Measurements from ENCODE around the gene TSGA10IP. TPM values are rescaled to one million over a fixed set of nuclear protein-coding genes. Genes with fewer than 3 reads are reported as not detected.

TSGA10IP gene
- total RNA-seq, 1 donor from 2014 or later: not detected

DNA sequence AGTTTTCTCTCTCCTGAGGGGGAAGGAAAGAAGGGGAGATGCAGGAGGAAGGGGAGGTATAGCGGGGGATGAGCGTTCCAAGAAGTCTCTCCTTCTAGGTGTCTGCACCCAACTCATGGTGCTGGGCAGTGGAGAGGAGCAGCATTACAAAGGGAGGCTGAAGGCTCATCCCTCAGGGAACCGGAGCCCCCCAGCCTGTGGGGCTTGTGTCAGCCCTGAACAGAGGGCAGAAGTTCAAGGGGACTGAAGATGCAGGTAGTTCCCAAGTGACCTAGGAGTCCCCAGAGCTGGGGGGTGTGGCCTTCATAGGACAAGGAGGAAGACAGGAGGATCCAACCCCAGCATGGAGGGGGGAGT, 28.2 kb upstream of the TSGA10IP start:
- H3K4me1 ChIP-seq (ENCODE audit: control insufficient read depth in 3 of 3, insufficient read depth in 3 of 3, low read length in 3 of 3): peaks cover 56 to 68% (median 57%) of the 10 kb centered on the region in 3 donors
- peak overlapping the region; percentile 82 to 96 (median 90) for H3K4me3 ChIP-seq (ENCODE audit: low read length in 3 of 3)
- H3K27ac ChIP-seq (ENCODE audit: low read depth, low read length): peak overlapping the region; percentile 97
- peaks cover 3 to 19% (median 12%) of the 10 kb centered on the region in 3 donors for H3K36me3 ChIP-seq (ENCODE audit: control insufficient read depth in 3 of 3, insufficient read depth in 3 of 3, low read length in 3 of 3)
- peak overlapping the region; percentile 19 to 98 (median 61) for H3K9ac ChIP-seq (ENCODE audit: low read depth in 1 of 3, low read length in 3 of 3)
- H3K27me3 ChIP-seq (ENCODE audit: control insufficient read depth in 3 of 3, insufficient read depth in 3 of 3, low read length in 3 of 3): peaks cover 0 to 3% (median 0%) of the 10 kb centered on the region in 3 donors
- no peaks in the 10 kb centered on the region for H3K9me3 ChIP-seq (ENCODE audit: control insufficient read depth in 3 of 3, low read length in 3 of 3)

DNA sequence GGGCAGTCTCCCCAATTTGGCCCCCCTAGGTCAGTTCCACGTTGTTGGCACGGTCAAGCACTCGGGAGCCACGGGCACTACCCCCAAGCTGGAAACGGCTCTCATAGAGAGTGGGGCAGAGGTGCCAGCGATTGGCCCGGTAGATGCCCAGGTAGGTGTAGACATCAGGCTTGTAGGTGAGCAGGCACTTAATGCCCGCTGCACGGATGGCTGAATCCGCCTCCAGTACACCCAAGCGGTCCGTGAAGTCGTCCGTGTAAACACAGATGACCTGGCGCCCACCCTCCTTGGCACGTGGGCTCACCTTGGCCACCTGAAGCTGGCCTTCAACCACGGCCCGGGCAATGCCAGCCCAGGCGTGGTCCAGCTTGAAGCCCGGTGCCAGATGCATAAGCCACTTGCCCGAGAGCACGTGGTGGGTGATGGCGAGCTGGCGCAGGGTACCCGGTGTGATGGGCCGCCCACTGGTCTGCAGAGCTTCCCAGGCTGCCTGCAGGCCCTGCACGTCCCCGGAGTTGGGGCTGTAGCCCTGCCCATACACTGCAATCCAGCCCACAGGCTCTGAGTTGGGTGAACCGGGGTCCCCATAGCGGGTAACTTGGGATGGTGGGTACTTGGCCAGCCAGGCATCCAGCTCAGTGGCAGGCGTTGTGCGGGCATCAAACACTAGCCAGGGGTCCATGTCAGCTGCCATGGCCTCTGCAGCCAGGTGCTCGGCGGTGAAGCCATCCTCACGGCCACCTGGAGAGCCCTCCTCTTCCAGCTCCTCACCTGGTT, 27.7 kb upstream of the TSGA10IP start:
- H3K27ac ChIP-seq (ENCODE audit: low read depth, low read length): peak overlapping the region; percentile 97
- peaks cover 51 to 63% (median 53%) of the 10 kb centered on the region in 3 donors for H3K4me1 ChIP-seq (ENCODE audit: control insufficient read depth in 3 of 3, insufficient read depth in 3 of 3, low read length in 3 of 3)
- peaks cover 6 to 23% (median 18%) of the 10 kb centered on the region in 3 donors for H3K36me3 ChIP-seq (ENCODE audit: control insufficient read depth in 3 of 3, insufficient read depth in 3 of 3, low read length in 3 of 3)

DNA sequence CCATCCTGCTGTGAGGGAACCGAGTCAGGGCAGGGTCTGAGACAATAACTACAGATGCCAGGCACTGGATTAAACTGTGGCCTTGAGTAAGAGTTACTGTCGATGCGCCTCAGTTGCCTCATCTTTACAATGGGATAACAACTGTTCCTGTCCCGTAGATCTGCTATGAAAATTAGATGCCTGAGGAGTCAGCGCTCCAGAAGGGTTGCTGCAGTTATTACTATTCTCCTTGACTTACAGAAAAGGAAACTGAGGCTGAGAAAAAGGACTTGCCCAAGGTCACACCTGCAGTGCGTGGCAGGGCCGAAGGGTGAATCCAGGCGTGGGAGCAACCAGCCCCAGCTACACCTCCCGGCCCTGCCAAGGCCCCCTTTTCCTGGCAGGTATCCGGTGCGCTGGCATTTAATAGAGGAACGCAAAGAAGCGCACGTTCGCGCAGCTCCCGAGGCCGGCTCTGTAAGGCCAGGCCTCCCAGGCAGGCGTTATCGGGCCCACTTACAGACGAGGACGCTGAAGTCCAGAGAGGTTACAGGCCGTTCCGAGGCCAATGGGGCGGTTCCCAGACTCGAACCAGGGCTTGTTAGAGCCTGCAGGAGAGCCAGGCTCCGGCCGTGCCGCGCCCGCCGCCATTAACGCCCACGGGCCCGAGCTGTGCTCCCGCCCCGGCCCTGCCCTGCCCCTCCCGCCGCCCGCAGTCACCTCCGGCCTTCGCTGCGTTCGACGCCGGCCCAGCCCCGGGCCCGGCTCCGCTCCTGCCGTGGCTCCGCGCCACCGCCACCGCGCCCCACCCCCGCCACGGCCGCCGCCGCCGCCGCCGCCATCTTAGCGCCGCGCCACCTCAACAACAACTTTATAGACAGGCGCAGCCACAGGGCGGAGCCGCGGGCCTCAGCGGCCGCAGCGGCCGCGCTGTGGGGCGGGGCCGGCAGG, 26.8 kb upstream of the TSGA10IP start, which contains the start of gene C11orf68:
C11orf68 (minus strand) TSS at position 852 of the 930 bp plus-strand sequence; CDS start at position 821, 31 bp downstream.
- Histone ChIP-seq H3K27ac (ENCODE audit: low read depth, low read length) (peak within 1 kb of the TSS; percentile 97), H3K4me3 (ENCODE audit: low read length in 3 of 3) (peak within 1 kb of the TSS; percentile 82 to 96 (median 90)), H3K27me3 (ENCODE audit: control insufficient read depth in 3 of 3, insufficient read depth in 3 of 3, low read length in 3 of 3) (no peaks in the 10 kb centered on the region), H3K9ac (ENCODE audit: low read depth in 1 of 3, low read length in 3 of 3) (peak within 1 kb of the TSS; percentile 96 to 99 (median 98)), H3K4me1 (ENCODE audit: control insufficient read depth in 3 of 3, insufficient read depth in 3 of 3, low read length in 3 of 3) (peaks cover 50 to 55% (median 52%) of the 10 kb centered on the region in 3 donors), H3K9me3 (ENCODE audit: control insufficient read depth in 3 of 3, low read length in 3 of 3) (no peaks in the 10 kb centered on the region), H3K36me3 (ENCODE audit: control insufficient read depth in 3 of 3, insufficient read depth in 3 of 3, low read length in 3 of 3) (peaks cover 9 to 26% (median 26%) of the 10 kb centered on the region in 3 donors)

More for the DNA sequence above, 27.7 kb upstream of the TSGA10IP start:
- Histone ChIP-seq H3K9ac (ENCODE audit: low read depth in 1 of 3, low read length in 3 of 3) (peak overlapping the region; percentile 96 to 99 (median 98)), H3K27me3 (ENCODE audit: control insufficient read depth in 3 of 3, insufficient read depth in 3 of 3, low read length in 3 of 3) (no peaks in the 10 kb centered on the region), H3K4me3 (ENCODE audit: low read length in 3 of 3) (peak overlapping the region; percentile 82 to 96 (median 90)), H3K9me3 (ENCODE audit: control insufficient read depth in 3 of 3, low read length in 3 of 3) (no peaks in the 10 kb centered on the region)

DNA sequence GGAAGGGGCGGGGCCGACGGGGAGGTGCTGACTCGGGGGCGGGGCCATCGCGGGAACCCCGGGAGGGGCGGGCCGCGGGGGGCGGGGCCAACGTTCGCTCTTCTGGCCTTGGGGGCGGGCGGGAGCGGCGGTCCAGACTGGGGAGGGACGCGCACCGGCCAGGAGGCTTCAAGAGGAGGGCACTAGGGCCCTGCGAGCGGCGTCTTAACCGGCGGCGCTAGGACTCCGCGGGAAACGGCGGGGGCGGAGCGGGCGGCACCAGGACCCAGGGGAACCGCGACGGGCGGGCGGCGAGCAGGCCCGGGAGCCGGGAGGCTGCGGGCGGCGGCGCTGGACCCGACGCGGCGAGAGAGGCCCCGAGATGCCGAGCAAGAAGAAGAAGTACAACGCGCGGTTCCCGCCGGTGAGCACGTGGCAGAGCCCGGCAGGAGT, 26.1 kb upstream of the TSGA10IP start, which contains the start of gene DRAP1:
DRAP1 (plus strand) TSS at position 286 of the 432 bp plus-strand sequence; CDS start at position 362, 76 bp downstream.
- Histone ChIP-seq H3K4me3 (ENCODE audit: low read length in 3 of 3) (peak within 1 kb of the TSS; percentile 82 to 96 (median 90)), H3K27ac (ENCODE audit: low read depth, low read length) (peak within 1 kb of the TSS; percentile 97), H3K27me3 (ENCODE audit: control insufficient read depth in 3 of 3, insufficient read depth in 3 of 3, low read length in 3 of 3) (no peaks in the 10 kb centered on the region), H3K4me1 (ENCODE audit: control insufficient read depth in 3 of 3, insufficient read depth in 3 of 3, low read length in 3 of 3) (peaks cover 50 to 55% (median 52%) of the 10 kb centered on the region in 3 donors), H3K9me3 (ENCODE audit: control insufficient read depth in 3 of 3, low read length in 3 of 3) (no peaks in the 10 kb centered on the region), H3K9ac (ENCODE audit: low read depth in 1 of 3, low read length in 3 of 3) (peak within 1 kb of the TSS; percentile 96 to 99 (median 98)), H3K36me3 (ENCODE audit: control insufficient read depth in 3 of 3, insufficient read depth in 3 of 3, low read length in 3 of 3) (peaks cover 9 to 26% (median 26%) of the 10 kb centered on the region in 3 donors)

DNA sequence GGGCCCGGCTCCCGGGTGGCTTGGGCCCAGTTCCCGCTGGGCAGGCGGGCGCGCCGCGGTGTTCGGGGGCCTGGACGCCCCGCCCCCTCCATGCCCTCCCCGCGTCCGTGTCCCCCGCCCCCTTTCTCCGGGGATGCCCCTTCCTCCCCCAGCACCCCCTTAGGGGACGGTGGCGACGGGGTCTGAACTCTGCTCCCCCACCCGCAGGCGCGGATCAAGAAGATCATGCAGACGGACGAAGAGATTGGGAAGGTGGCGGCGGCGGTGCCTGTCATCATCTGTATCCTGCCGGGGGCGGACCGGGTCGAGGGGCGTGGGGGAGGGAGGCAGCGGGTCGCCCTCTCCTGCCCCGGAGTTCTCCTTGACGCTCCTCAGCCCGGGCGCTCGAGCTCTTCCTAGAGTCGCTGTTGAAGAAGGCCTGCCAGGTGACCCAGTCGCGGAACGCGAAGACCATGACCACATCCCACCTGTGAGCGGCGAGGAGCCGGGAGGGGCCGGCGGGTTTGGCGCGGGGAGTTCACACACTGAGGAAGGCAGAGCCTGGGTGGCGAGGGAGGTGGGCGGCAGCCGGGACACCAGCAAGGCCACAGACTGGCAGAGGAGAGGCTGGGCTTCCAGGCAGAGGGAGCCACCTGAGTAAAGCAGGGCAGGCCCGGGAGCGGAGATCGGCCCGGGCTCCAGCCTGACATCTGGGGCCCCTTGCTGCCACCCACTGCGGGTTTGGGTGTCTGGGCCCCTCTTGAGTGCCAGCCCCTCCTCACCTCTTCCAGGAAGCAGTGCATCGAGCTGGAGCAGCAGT, 25.5 kb upstream of the TSGA10IP start:
- H3K9me3 ChIP-seq (ENCODE audit: control insufficient read depth in 3 of 3, low read length in 3 of 3): no peaks in the 10 kb centered on the region

DNA sequence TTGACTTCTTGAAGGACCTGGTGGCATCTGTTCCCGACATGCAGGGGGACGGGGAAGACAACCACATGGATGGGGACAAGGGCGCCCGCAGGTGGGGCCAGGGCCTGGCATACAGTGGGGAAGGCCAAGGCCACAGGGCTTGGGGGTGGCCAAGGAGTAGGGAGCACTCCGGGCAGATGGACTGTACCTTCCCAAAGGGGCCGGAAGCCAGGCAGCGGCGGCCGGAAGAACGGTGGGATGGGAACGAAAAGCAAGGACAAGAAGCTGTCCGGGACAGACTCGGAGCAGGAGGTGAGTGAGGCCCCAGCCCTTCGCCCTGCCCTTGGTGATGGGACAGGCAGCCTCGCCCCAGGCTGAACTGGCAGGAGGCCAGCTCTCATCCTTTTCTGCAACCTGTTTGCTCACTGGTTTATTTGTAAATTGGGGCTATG, 24.9 kb upstream of the TSGA10IP start:
- Histone ChIP-seq H3K9ac (ENCODE audit: low read depth in 1 of 3, low read length in 3 of 3) (peak overlapping the region; percentile 76 to 80 (median 76)), H3K27me3 (ENCODE audit: control insufficient read depth in 3 of 3, insufficient read depth in 3 of 3, low read length in 3 of 3) (no peaks in the 10 kb centered on the region), H3K9me3 (ENCODE audit: control insufficient read depth in 3 of 3, low read length in 3 of 3) (no peaks in the 10 kb centered on the region), H3K27ac (ENCODE audit: low read depth, low read length) (no peak overlapping the region), H3K4me1 (ENCODE audit: control insufficient read depth in 3 of 3, insufficient read depth in 3 of 3, low read length in 3 of 3) (peaks cover 41 to 45% (median 43%) of the 10 kb centered on the region in 3 donors), H3K4me3 (ENCODE audit: low read length in 3 of 3) (peak overlapping the region; percentile 69 to 80 (median 79)), H3K36me3 (ENCODE audit: control insufficient read depth in 3 of 3, insufficient read depth in 3 of 3, low read length in 3 of 3) (peaks cover 9 to 26% (median 26%) of the 10 kb centered on the region in 3 donors)

More for the DNA sequence above, 25.5 kb upstream of the TSGA10IP start:
- Histone ChIP-seq H3K4me1 (ENCODE audit: control insufficient read depth in 3 of 3, insufficient read depth in 3 of 3, low read length in 3 of 3) (peaks cover 47 to 51% (median 49%) of the 10 kb centered on the region in 3 donors), H3K27ac (ENCODE audit: low read depth, low read length) (peak overlapping the region; percentile 60), H3K36me3 (ENCODE audit: control insufficient read depth in 3 of 3, insufficient read depth in 3 of 3, low read length in 3 of 3) (peaks cover 9 to 26% (median 26%) of the 10 kb centered on the region in 3 donors), H3K4me3 (ENCODE audit: low read length in 3 of 3) (peak overlapping the region; percentile 69 to 80 (median 79)), H3K27me3 (ENCODE audit: control insufficient read depth in 3 of 3, insufficient read depth in 3 of 3, low read length in 3 of 3) (no peaks in the 10 kb centered on the region), H3K9ac (ENCODE audit: low read depth in 1 of 3, low read length in 3 of 3) (peak overlapping the region; percentile 76 to 80 (median 76))

DNA sequence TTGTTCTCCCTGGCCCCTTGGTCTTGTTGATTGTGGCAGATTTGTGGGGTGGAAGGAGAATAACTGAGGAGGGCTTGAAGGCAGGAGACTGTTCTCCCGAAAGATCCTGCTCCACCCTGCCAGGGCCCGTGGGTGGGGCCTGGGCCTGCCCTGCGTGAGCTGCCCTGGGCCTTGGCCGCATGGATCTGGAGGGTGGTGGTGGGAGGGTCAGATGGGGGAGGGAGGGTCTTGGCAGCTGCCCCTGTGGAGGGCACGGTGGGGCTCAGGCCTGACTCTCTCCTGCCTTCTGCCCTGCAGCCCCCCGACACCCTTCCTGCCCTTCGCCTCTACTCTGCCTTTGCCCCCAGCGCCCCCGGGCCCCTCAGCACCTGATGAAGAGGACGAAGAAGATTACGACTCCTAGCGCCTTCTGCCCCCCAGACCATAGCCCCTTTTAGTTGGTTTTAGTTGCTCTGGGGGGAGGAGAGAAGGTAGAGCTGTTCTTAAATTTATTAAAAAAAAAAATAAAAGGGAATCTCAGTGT, 24.2 kb upstream of the TSGA10IP start:
- Histone ChIP-seq H3K9me3 (ENCODE audit: control insufficient read depth in 3 of 3, low read length in 3 of 3) (no peaks in the 10 kb centered on the region), H3K36me3 (ENCODE audit: control insufficient read depth in 3 of 3, insufficient read depth in 3 of 3, low read length in 3 of 3) (peaks cover 9 to 26% (median 26%) of the 10 kb centered on the region in 3 donors), H3K4me3 (ENCODE audit: low read length in 3 of 3) (peak overlapping the region in 2 of 3 donors; percentile 69 to 80), H3K9ac (ENCODE audit: low read depth in 1 of 3, low read length in 3 of 3) (peak overlapping the region in 2 of 3 donors; percentile 76 to 80), H3K27ac (ENCODE audit: low read depth, low read length) (no peak overlapping the region), H3K4me1 (ENCODE audit: control insufficient read depth in 3 of 3, insufficient read depth in 3 of 3, low read length in 3 of 3) (peaks cover 34 to 38% (median 36%) of the 10 kb centered on the region in 3 donors), H3K27me3 (ENCODE audit: control insufficient read depth in 3 of 3, insufficient read depth in 3 of 3, low read length in 3 of 3) (no peaks in the 10 kb centered on the region)

DNA sequence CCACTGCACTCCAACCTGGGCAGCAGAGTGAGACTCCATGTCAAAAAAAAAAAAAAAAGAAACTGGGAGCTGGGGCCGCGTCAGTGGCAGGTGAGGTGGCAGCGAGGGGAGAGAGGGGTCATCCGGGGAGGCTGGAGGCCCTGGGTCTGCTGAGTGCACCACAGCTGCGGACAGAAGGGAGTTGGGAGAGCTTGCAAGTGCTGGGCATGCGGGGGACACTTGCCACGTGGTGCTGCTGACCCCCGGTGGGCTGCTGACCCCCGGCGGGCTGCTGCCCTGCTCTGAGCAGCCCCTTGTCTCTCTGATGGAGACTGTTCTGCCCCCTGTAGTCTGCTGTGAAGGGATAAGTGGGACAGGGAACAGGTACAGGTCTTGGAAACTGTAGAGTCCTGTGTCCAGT, 23.4 kb upstream of the TSGA10IP start:
- Histone ChIP-seq H3K9me3 (ENCODE audit: control insufficient read depth in 3 of 3, low read length in 3 of 3) (no peaks in the 10 kb centered on the region), H3K27ac (ENCODE audit: low read depth, low read length) (no peak overlapping the region), H3K36me3 (ENCODE audit: control insufficient read depth in 3 of 3, insufficient read depth in 3 of 3, low read length in 3 of 3) (peaks cover 9 to 25% (median 25%) of the 10 kb centered on the region in 3 donors), H3K9ac (ENCODE audit: low read depth in 1 of 3, low read length in 3 of 3) (no peak overlapping the region), H3K4me3 (ENCODE audit: low read length in 3 of 3) (no peak overlapping the region), H3K27me3 (ENCODE audit: control insufficient read depth in 3 of 3, insufficient read depth in 3 of 3, low read length in 3 of 3) (no peaks in the 10 kb centered on the region), H3K4me1 (ENCODE audit: control insufficient read depth in 3 of 3, insufficient read depth in 3 of 3, low read length in 3 of 3) (peaks cover 26 to 30% (median 28%) of the 10 kb centered on the region in 3 donors)

Measured in skeletal muscle tissue (tissue), 4 donors.